BLaER1 (cell line): ENCODE data around the gene DDRGK1.

ENCODE experiments used
- H3K27ac ChIP-seq: shearing (Covaris generic); formaldehyde crosslinking; 2 replicates; pipeline ENCODE4 v1.8.1; 2022
- H3K27me3 ChIP-seq: shearing (Covaris generic); formaldehyde crosslinking; 2 replicates; pipeline ENCODE4 v1.8.1; 2022
- H3K36me3 ChIP-seq: shearing (Covaris generic); formaldehyde crosslinking; 2 replicates; pipeline ENCODE4 v1.8.1; 2022
- H3K4me1 ChIP-seq: shearing (Covaris generic); formaldehyde crosslinking; 2 replicates; pipeline ENCODE4 v1.8.1; 2022
- H3K4me2 ChIP-seq: shearing (Covaris generic); formaldehyde crosslinking; 2 replicates; pipeline ENCODE4 v1.8.1; 2022
- H3K4me3 ChIP-seq: shearing (Covaris generic); formaldehyde crosslinking; 2 replicates; pipeline ENCODE4 v1.8.1; 2022
- H3K9ac ChIP-seq: shearing (Covaris generic); formaldehyde crosslinking; 2 replicates; pipeline ENCODE4 v1.8.1; 2022
- H3K9me3 ChIP-seq: shearing (Covaris generic); formaldehyde crosslinking; 2 replicates; pipeline ENCODE4 v1.8.1; 2022
- H4K20me1 ChIP-seq: shearing (Covaris generic); formaldehyde crosslinking; 2 replicates; pipeline ENCODE4 v1.8.1; 2022
- Cebpa-rat ChIP-seq: shearing (Covaris generic); IDR thresholded peaks from 2 replicates; pipeline ENCODE4 v1.8.1; 2022

Gene DDRGK1

GRCh38 chr20:3227506-3227905 lies 23.0 kb upstream of the DDRGK1 start:
- Histone ChIP-seq H3K27ac (no peak overlapping the region), H3K4me1 (peaks cover 32% of the 10 kb centered on the region), H3K36me3 (peaks cover 16% of the 10 kb centered on the region), H4K20me1 (peaks cover 18% of the 10 kb centered on the region; the same call in 1 of the 2 replicates), H3K4me2 (no peak overlapping the region), H3K4me3 (no peak overlapping the region), H3K9me3 (no peaks in the 10 kb centered on the region), H3K9ac (no peak overlapping the region), H3K27me3 (no peaks in the 10 kb centered on the region)
- TF ChIP-seq Cebpa-rat: no peak

- Histone ChIP-seq H3K27me3 (no peaks in the 10 kb centered on the region), H3K36me3 (peaks cover 22% of the 10 kb centered on the region), H3K4me1 (peaks cover 39% of the 10 kb centered on the region), H3K9me3 (no peaks in the 10 kb centered on the region), H3K4me2 (no peak overlapping the region), H3K27ac (no peak overlapping the region), H3K4me3 (no peak overlapping the region), H4K20me1 (peaks cover 22% of the 10 kb centered on the region; the same call in 1 of the 2 replicates), H3K9ac (no peak overlapping the region)
- no peak for TF ChIP-seq Cebpa-rat
Measured at GRCh38 chr20:3226864-3227263, 22.4 kb upstream of the DDRGK1 start.

GRCh38 chr20:3226093-3226492 lies 21.6 kb upstream of the DDRGK1 start:
- H3K27ac ChIP-seq: no peak overlapping the region
- no peak overlapping the region for H3K4me2 ChIP-seq
- H3K4me1 ChIP-seq: peaks cover 42% of the 10 kb centered on the region
- H3K9me3 ChIP-seq: no peaks in the 10 kb centered on the region
- peaks cover 28% of the 10 kb centered on the region; the same call in 1 of the 2 replicates for H4K20me1 ChIP-seq
- H3K4me3 ChIP-seq: no peak overlapping the region
- H3K27me3 ChIP-seq: no peaks in the 10 kb centered on the region
- H3K36me3 ChIP-seq: peaks cover 30% of the 10 kb centered on the region
- no peak overlapping the region for H3K9ac ChIP-seq
- TF ChIP-seq Cebpa-rat: no peak

- H3K4me2 ChIP-seq: peak overlapping the region; percentile 99
- peak overlapping the region; percentile 78 for H3K27ac ChIP-seq
- peaks cover 28% of the 10 kb centered on the region for H4K20me1 ChIP-seq
- peaks cover 42% of the 10 kb centered on the region for H3K4me1 ChIP-seq
- peaks cover 42% of the 10 kb centered on the region for H3K36me3 ChIP-seq
- 0 out of 2 replicates have a peak overlapping the region, but pooled peaks have one; percentile 62 for H3K9ac ChIP-seq
- no peaks in the 10 kb centered on the region for H3K27me3 ChIP-seq
- no peaks in the 10 kb centered on the region for H3K9me3 ChIP-seq
- no peak for TF ChIP-seq Cebpa-rat
- H3K4me3 ChIP-seq: no peak overlapping the region
Measured at GRCh38 chr20:3224681-3225421, 20.4 kb upstream of the DDRGK1 start.

GRCh38 chr20:3223994-3224680 lies 19.7 kb upstream of the DDRGK1 start:
- H3K9me3 ChIP-seq: no peaks in the 10 kb centered on the region
- H3K4me1 ChIP-seq: peaks cover 42% of the 10 kb centered on the region
- peak overlapping the region; percentile 53; the same call in 1 of the 2 replicates for H3K4me3 ChIP-seq
- H3K36me3 ChIP-seq: peaks cover 49% of the 10 kb centered on the region
- TF ChIP-seq Cebpa-rat: no peak
- peak overlapping the region; percentile 99 for H3K4me2 ChIP-seq
- H3K27ac ChIP-seq: peak overlapping the region; percentile 78
- H3K27me3 ChIP-seq: no peaks in the 10 kb centered on the region
- H4K20me1 ChIP-seq: peaks cover 28% of the 10 kb centered on the region
- peak overlapping the region; percentile 62 for H3K9ac ChIP-seq

- Histone ChIP-seq H3K36me3 (peaks cover 54% of the 10 kb centered on the region), H3K9ac (peak overlapping the region; percentile 62), H3K4me3 (peak overlapping the region; percentile 53), H3K4me2 (peak overlapping the region; percentile 99), H3K27ac (peak overlapping the region; percentile 78), H4K20me1 (peaks cover 28% of the 10 kb centered on the region), H3K9me3 (no peaks in the 10 kb centered on the region), H3K4me1 (peaks cover 44% of the 10 kb centered on the region), H3K27me3 (no peaks in the 10 kb centered on the region)
- TF ChIP-seq Cebpa-rat: no peak
Measured at GRCh38 chr20:3223651-3223993, 19.1 kb upstream of the DDRGK1 start.

- Histone ChIP-seq H3K27me3 (no peaks in the 10 kb centered on the region), H3K4me3 (peak overlapping the region; percentile 53), H3K4me1 (peaks cover 51% of the 10 kb centered on the region), H3K9me3 (no peaks in the 10 kb centered on the region), H3K27ac (peak overlapping the region; percentile 78), H3K9ac (peak overlapping the region; percentile 62), H3K4me2 (peak overlapping the region; percentile 99), H3K36me3 (peaks cover 61% of the 10 kb centered on the region), H4K20me1 (peaks cover 28% of the 10 kb centered on the region)
- TF ChIP-seq Cebpa-rat: no peak
Measured at GRCh38 chr20:3222635-3223600, 18.4 kb upstream of the DDRGK1 start.

GRCh38 chr20:3221398-3222226 lies 17.1 kb upstream of the DDRGK1 start:
- peaks cover 28% of the 10 kb centered on the region for H4K20me1 ChIP-seq
- 0 out of 2 replicates have a peak overlapping the region, but pooled peaks have one; percentile 14 for H3K27ac ChIP-seq
- no peaks in the 10 kb centered on the region for H3K27me3 ChIP-seq
- TF ChIP-seq Cebpa-rat: no peak
- no peak overlapping the region for H3K9ac ChIP-seq
- H3K9me3 ChIP-seq: no peaks in the 10 kb centered on the region
- peaks cover 66% of the 10 kb centered on the region for H3K36me3 ChIP-seq
- H3K4me2 ChIP-seq: peak overlapping the region; percentile 99
- no peak overlapping the region for H3K4me3 ChIP-seq
- H3K4me1 ChIP-seq: peaks cover 58% of the 10 kb centered on the region
